AG04450 (cell line): ENCODE results near the gene RRN3. TPM values are rescaled to one million over a fixed set of nuclear protein-coding genes. Genes with fewer than 3 reads are reported as not detected.
"Not testable (repeated sequence)": the region's sequence is repeated elsewhere in the genome, so short reads cannot be mapped to it uniquely, and the experiment has no call there.

Experiments used
- CTCF ChIA-PET: fragments of 300-600, 350-600 bp; formaldehyde crosslinking; extraction: SDS; loops from one replicate; lab custom pipeline; 2022; ENCODE audit warnings: antibody characterized with exemption, inconsistent platforms; lab: Charles Lee
- POLR2A ChIA-PET: fragments of 350-600 bp; formaldehyde crosslinking; extraction: SDS; loops from one replicate; lab custom pipeline; 2021; ENCODE audit warnings: antibody characterized with exemption, inconsistent platforms; lab: Yijun Ruan, JAX
- DNase-seq: peaks from one replicate; pipeline ENCODE4 v3.0.0-alpha.2; 2011; ENCODE audit warnings: low read depth, low spot score
- H3K27ac ChIP-seq: one replicate; pipeline ENCODE4 v1.5.1; 2012; ENCODE audit warnings: low read depth, low read length, control low read depth
- H3K27me3 ChIP-seq: one replicate; pipeline ENCODE4 v1.6.0; 2012; ENCODE audit warnings: low read length; ENCODE audit not compliant: control insufficient read depth, insufficient read depth
- H3K4me3 ChIP-seq: 2 replicates; pipeline ENCODE4 v1.5.1; 2011; ENCODE audit warnings: mild to moderate bottlenecking, low read depth, low read length, control low read depth
- H3K9me3 ChIP-seq: 2 replicates; pipeline ENCODE4 v1.5.1; 2012; ENCODE audit warnings: low read length; ENCODE audit not compliant: control insufficient read depth, insufficient read depth
- polyA plus RNA-seq: library from polyadenylated mRNA; depleted of rRNA; stranded (reverse); fragments of >200 nt; gene quantifications from 2 replicates; pipeline ENCODE4 v1.2.3, GENCODE V29; 2011

Gene RRN3
- polyA plus RNA-seq, 1 experiment: 45.3 TPM

GRCh38 chr16:15134752-15135482 is 40.8 kb upstream of the RRN3 start:
- CTCF ChIA-PET, H3K27me3 ChIP-seq, H3K27ac ChIP-seq, H3K4me3 ChIP-seq, H3K9me3 ChIP-seq, DNase-seq, POLR2A ChIA-PET: not testable (repeated sequence)

- H3K4me3 ChIP-seq, DNase-seq, POLR2A ChIA-PET, CTCF ChIA-PET, H3K27ac ChIP-seq, H3K27me3 ChIP-seq, H3K9me3 ChIP-seq: not testable (repeated sequence)
These were observed 39.5 kb upstream of the RRN3 start for GRCh38 chr16:15133554-15133953.

GRCh38 chr16:15132719-15133428 is 38.8 kb upstream of the RRN3 start:
- H3K27me3 ChIP-seq, H3K9me3 ChIP-seq, CTCF ChIA-PET, POLR2A ChIA-PET, H3K4me3 ChIP-seq, DNase-seq, H3K27ac ChIP-seq: not testable (repeated sequence)

GRCh38 chr16:15130943-15131700 is 37.0 kb upstream of the RRN3 start:
- H3K9me3 ChIP-seq, H3K27me3 ChIP-seq, DNase-seq, H3K27ac ChIP-seq, CTCF ChIA-PET, POLR2A ChIA-PET, H3K4me3 ChIP-seq: not testable (repeated sequence)

GRCh38 chr16:15130256-15130932 is 36.3 kb upstream of the RRN3 start:
- H3K27me3 ChIP-seq, H3K4me3 ChIP-seq, H3K27ac ChIP-seq, CTCF ChIA-PET, H3K9me3 ChIP-seq, POLR2A ChIA-PET, DNase-seq: not testable (repeated sequence)

- DNase-seq, POLR2A ChIA-PET: not testable (repeated sequence)
These were observed 33.8 kb upstream of the RRN3 start for GRCh38 chr16:15127641-15128425.

GRCh38 chr16:15100372-15100987 is 6.4 kb upstream of the RRN3 start:
- POLR2A ChIA-PET, H3K27me3 ChIP-seq, H3K27ac ChIP-seq, H3K9me3 ChIP-seq, H3K4me3 ChIP-seq, DNase-seq, CTCF ChIA-PET: not testable (repeated sequence)

More at GRCh38 chr16:15127641-15128425, 33.8 kb upstream of the RRN3 start:
- H3K27ac ChIP-seq, CTCF ChIA-PET, H3K27me3 ChIP-seq, H3K4me3 ChIP-seq, H3K9me3 ChIP-seq: not testable (repeated sequence)

GRCh38 chr16:15099366-15099909 is 5.4 kb upstream of the RRN3 start:
- H3K27me3 ChIP-seq, POLR2A ChIA-PET, CTCF ChIA-PET, H3K4me3 ChIP-seq, H3K9me3 ChIP-seq, DNase-seq, H3K27ac ChIP-seq: not testable (repeated sequence)

- H3K4me3 ChIP-seq, H3K9me3 ChIP-seq, H3K27ac ChIP-seq, H3K27me3 ChIP-seq, POLR2A ChIA-PET, DNase-seq, CTCF ChIA-PET: not testable (repeated sequence)
These were observed 2.5 kb upstream of the RRN3 start for GRCh38 chr16:15096583-15096972.

- POLR2A ChIA-PET: interaction anchor here (0.9 to 1.4 kb wide), 3 partner anchors 13 to 52 kb away, joined by 3 to 4 read pairs (median 4); no protein-coding TSS in a partner anchor
- DNase-seq, CTCF ChIA-PET, H3K9me3 ChIP-seq, H3K27me3 ChIP-seq: not testable (repeated sequence)
- Histone ChIP-seq H3K27ac (peak overlapping the region; percentile 81), H3K4me3 (peak overlapping the region; percentile 84)
These were observed 509 bp downstream of the RRN3 start for GRCh38 chr16:15093571-15093954.
